Epithelial cell of prostate (primary cell): ENCODE measurements around the gene ATP2B2.
"Not testable (repeated sequence)": the region's sequence is repeated elsewhere in the genome, so short reads cannot be mapped to it uniquely, and the experiment has no call there.

Experiments
- DNase-seq: peaks from one replicate; pipeline ENCODE4 v3.0.0-alpha.2; 2011; ENCODE audit warnings: low read depth, low spot score
- H3K27ac ChIP-seq: fragments of 450-650 bp; 2 replicates; pipeline ENCODE4 v1.5.1; 2017; ENCODE audit warnings: mild to moderate bottlenecking

ATP2B2 gene

DNA sequence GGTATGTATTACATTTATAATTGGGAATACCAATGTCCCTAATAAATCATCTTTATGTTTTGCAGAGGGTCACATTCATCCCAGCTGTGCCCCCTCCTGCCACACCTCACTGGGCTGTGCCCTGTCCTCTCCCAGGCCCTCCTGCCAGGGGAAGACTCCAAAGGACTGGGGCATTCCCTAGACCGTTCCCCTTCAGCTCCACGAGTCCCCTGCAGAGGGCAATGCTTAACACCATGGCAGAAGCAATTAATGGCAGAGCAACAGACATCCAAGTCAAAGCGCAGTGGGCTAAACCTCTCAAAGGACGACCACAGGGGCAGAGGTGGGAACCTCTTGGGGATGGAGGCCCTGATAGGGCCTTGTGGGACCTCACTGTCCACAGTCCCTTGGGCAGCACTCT is 113.1 kb downstream of the ATP2B2 start:
- DNase-seq: no peak
- H3K27ac ChIP-seq: no peak overlapping the region

DNA sequence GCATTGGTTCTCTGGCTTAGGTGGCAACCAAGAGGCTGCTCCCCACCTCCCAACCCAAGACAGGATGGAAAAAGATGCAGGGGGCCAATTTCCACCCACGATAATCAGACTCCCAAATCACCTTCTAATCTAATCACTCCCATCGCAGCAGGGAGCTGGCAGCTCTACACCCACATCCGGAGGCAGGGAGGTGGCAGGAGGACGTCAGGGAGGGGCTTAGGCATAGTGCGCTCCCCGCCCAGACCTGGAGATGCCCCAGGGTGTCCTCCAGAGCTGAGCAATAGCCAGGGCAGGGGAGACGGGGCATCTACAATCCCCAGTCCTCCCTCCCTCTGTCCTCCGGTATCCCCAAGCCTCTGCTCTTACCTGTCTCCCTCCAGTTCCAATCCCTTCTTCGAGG is 114.0 kb downstream of the ATP2B2 start:
- DNase-seq: no peak
- no peak overlapping the region for H3K27ac ChIP-seq

GRCh38 chr3:10390641-10391373 is 114.6 kb downstream of the ATP2B2 start:
- H3K27ac ChIP-seq: no peak overlapping the region
- DNase-seq: no peak

DNA sequence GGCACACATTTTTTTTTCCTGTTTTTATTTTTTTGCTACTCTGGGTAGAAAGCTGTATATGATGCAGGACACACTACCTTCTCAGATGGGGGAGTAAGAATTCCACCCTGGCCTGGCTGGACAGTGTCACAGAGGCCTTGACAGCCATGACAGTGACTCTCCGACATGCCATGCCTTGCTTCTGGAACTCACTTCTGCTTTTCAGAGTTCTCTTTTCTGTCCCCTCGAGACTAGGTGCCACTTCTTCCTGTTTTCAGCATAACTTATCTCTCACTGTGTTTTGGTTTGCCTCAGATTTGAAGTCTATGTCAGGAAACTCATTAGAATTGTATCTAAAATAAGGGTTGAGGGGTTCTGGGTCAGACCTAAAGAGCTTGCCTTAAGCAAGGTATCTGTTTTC is 115.4 kb downstream of the ATP2B2 start:
- no peak for DNase-seq
- no peak overlapping the region for H3K27ac ChIP-seq

- no peak for DNase-seq
- H3K27ac ChIP-seq: no peak overlapping the region
Measured at GRCh38 chr3:10389339-10389738, 116.0 kb downstream of the ATP2B2 start.

DNA sequence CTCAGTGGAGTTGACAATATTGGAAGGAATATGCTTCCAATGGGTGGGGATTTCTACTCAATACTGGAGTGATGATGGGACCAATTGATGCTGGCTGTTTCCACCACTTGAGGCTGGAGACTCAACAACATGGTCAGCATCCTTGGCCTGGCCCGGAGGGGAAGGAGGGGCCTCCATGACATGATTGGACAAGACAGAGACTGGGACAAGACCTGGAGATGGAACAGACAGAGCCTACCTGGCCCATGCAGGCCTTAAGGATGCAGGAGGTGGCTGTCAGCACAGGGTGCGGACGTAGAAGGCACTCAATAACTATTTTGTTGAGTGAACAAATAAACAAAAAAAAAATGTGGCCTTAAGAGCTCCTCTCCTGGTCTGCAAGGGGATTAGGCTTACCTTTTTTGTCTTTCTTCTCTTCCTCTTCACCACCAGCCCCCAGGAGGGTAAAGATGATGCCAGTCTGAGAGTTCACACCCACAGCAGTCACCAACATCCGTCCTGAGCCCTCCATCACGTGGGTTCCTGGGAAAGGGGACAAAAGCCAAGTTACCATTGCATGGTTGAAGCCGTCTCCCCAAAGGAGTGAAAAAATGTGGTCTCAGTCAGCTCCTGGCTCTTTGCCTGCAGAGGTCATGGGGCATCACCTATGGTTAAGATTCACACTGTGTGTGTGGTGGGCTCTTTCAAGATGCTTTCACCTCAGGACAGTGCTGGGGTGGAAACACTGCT is 117.3 kb downstream of the ATP2B2 start:
- no peak overlapping the region for H3K27ac ChIP-seq
- DNase-seq: no peak

DNA sequence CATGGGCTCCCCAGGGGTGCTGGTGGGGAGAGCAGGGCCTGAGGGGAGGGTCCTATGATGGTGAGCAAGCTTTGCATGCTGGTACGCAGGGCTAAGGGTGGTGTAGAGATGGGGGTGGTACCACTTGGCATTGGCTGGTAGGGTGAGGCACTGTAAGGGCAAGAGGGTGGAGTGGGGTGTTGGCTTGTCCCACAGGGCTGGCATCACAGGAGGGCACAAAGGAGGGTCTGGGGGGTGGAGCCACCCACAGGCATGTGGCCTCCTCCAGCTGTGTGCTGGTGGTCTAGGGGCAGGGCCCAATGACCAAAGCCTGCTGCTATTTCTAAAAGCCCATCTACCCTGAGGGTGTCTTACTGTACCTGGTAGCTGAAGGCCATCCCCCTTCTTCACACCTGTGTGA is 119.3 kb downstream of the ATP2B2 start:
- no peak for DNase-seq
- no peak overlapping the region for H3K27ac ChIP-seq

GRCh38 chr3:10384541-10385360 is 120.6 kb downstream of the ATP2B2 start:
- H3K27ac ChIP-seq: no peak overlapping the region
- DNase-seq: no peak

DNA sequence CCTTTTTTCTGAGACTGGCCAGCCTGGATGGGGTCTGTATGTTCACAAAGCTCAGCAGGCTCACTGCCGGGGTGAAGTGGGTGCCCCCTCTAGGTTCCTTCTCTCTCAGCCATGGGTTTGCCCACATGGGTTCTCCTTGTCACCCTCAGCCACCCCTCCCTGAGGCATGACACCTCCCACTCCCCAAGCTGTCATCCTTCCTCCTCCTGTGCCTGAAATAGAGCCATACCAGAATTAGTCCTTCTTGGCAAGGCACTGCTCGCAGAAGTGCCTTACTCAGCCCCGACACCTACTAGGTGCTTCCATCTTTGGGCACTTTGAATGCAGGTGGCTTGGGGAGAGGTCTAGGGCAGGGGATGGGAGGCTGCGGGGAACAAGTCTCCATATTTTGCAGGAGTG is 121.5 kb downstream of the ATP2B2 start:
- no peak overlapping the region for H3K27ac ChIP-seq
- no peak for DNase-seq

GRCh38 chr3:10382892-10383849 is 122.2 kb downstream of the ATP2B2 start:
- DNase-seq: no peak
- H3K27ac ChIP-seq: no peak overlapping the region

DNA sequence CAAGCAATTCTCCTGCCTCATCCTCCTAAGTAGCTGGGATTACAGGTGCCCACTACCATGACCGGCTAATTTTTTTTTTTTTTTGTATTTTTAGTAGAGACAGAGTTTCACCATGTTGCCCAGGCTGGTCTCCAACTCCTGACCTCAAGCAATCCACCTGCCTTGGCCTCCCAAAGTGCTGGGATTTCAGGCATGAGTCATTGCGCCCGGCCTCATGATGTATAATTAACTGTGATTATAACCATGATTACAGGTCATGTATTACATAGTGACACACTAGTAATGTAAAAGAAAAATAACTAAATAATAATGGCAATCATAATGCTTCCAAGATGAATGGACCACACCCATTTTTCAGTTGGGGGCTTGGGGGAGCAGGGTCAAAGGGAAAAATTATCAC is 122.9 kb downstream of the ATP2B2 start:
- not testable (repeated sequence) for H3K27ac ChIP-seq, DNase-seq

GRCh38 chr3:10381336-10381735 is 124.0 kb downstream of the ATP2B2 start:
- no peak overlapping the region for H3K27ac ChIP-seq
- DNase-seq: no peak

DNA sequence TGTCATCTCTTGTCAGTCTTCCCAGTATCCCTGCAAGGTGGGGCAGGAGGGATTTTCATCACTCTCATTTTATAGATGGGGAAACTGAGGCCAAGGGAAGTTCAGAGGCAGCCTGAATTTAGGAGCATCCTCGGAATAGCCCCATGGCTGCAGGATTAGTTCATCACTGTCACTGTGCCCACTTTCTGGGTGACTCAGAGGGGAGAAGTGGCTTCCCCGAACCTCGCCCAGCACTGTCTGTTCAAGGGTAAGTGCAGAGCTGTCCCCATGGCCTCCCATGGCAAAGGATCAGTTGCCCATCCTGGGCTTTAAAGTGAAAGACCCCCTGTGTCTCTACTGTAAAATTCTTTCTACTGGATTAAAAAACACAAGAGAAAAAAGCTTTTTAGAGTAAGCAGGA is 124.5 kb downstream of the ATP2B2 start:
- no peak for DNase-seq
- no peak overlapping the region for H3K27ac ChIP-seq

GRCh38 chr3:10379961-10380360 is 125.4 kb downstream of the ATP2B2 start:
- DNase-seq: no peak
- no peak overlapping the region for H3K27ac ChIP-seq

GRCh38 chr3:10379161-10379560 is 126.2 kb downstream of the ATP2B2 start:
- no peak overlapping the region for H3K27ac ChIP-seq
- no peak for DNase-seq

DNA sequence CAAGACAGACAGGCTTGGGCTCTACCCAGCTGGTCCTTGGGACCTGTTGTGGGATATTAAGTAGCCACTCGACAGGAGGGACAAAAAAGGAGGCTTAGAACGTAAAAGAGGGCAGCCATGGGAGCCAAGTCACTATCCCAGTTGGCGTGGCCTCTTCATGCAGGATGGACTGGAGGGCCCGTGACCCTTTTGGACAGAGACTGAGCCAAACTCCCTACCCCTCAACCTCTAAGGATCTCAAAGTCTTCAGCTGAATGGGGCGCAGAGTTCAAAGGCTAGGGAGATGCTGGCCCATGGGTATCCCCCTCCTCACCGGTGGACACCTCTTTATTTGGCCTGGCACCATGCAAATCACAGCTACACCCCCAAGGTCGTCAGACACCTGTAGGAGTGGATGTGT is 126.6 kb downstream of the ATP2B2 start:
- H3K27ac ChIP-seq: no peak overlapping the region
- DNase-seq: no peak

DNA sequence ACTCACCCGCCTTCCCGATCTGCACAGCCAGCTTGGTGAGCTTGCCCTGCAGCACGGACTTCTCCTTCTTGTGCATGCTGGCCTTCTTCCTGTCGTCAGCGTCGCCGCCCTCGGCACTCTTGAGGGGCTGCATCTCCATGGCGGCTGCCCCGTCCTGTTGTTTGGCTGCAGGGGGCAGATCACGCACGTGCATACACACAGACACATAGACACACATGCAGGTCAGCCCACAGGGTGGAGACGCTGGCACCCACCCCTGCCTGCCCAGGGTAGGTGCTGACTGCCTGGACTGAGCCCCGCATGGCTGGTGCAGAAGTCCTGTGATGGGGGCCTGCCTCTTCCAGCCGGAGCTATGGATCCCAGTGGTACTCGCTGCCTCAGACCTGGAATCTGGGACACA is 127.1 kb downstream of the ATP2B2 start:
- DNase-seq: no peak
- H3K27ac ChIP-seq: no peak overlapping the region

DNA sequence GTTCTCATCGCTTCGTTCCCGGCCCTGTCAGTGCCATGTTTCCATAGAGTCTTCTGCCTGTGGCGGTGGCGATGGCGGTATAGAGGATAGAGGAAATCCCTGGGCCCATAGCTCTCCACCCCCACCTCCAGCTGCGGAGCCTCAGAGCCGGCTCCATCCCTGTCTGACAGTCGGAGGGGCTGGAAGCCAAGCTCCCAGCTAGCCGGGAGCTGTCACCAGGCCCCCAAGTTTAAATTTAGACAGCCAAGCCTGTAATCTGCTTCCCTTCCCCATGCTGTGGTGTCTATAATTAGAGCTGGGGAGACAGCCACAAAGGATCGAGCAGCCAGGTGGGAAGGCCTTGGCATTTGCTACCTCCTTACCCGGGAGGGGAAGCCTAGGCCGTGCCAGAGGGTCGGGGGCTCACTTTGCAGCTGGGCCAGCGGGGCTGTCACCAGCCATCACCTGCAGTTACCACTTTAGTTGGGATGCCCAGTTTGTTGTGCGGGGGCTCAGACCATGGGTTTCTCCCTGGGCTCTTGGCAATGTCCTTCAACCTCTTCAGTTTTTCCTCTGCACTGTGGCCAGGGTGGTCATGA is 128.1 kb downstream of the ATP2B2 start:
- DNase-seq: no peak
- no peak overlapping the region for H3K27ac ChIP-seq

- DNase-seq: no peak
- no peak overlapping the region for H3K27ac ChIP-seq
Measured at GRCh38 chr3:10376353-10376752, 129.0 kb downstream of the ATP2B2 start.
